Measurements from ENCODE around the gene SPSB1.
"Not testable (repeated sequence)": the region's sequence is repeated elsewhere in the genome, so short reads cannot be mapped to it uniquely, and the experiment has no call there.

The SPSB1 gene

GRCh38 chr1:9369964-9370788, 77.5 kb downstream of the SPSB1 start:
- DNase-seq, result no peak

DNA sequence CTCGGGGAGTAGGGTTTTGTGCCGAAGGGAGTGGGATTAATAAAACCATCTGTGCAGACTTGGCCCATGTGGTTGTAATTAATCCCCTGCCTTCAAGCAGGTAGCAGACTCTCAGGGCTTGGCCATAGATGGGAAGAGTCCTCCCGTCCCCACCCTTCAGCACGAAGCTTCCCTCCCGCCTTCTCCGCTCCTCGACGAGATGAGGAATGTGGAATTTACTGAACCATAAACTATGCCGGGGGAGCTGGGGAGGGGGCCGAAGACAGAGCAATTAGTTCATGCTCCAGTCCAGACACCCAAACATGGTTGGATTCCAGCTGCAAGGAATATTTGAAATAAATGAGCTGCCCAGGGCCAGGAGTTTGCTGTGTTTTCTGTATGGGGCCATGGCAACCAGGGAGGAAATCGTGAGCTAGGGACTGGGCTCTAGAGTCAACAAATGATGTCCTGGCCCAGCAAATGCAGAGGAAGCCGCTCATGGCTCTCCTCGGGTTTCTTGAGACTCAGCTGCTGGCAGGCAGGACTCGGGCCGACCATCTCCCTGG, 78.8 kb downstream of the SPSB1 start:
- no peak for DNase-seq

- no peak for DNase-seq
These were observed 79.3 kb downstream of the SPSB1 start for GRCh38 chr1:9371951-9372350.

- no peak for DNase-seq
These were observed 80.9 kb downstream of the SPSB1 start for GRCh38 chr1:9373619-9374018.

GRCh38 chr1:9374748-9375341, 82.2 kb downstream of the SPSB1 start:
- DNase-seq, result no peak

DNA sequence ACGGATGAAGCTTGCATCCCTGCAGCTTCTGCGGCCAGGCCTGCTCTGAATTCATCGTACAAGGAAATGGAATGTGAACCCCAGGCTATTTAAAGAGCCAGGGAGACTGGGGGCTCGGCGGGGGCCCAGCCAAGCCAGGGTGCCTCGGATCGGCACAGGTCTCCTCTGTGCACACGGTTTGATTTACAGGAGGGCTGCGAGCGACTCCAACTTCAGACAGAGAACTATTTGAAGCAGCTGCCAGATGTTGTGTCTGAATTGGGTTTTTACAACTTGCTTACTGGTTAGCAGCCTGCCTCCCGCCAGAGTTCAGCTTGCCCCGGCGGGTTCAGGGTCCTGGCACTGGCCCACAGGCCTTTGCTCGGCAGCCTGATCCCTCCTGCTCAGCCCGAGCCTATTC, 83.2 kb downstream of the SPSB1 start:
- DNase-seq, result no peak

DNA sequence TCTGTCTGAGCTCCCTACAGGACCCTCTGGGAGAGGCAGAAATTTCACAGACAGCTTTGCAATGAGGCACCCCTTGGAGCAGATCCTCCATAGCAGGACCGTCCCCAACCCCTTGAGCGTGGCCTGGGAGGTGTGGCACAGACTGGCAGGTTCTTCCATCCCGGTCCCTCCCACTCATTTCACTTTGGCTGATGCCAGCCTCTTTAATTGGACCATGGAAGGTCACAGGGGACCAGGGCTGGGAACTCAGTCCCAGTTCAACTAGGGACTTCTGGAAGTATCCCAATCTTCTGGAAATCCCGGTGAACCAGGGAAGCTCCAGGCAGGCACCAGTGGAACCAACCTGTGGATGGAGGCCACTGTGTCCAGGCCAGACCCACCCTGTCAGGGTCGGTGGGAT, 83.7 kb downstream of the SPSB1 start:
- DNase-seq, result no peak

DNA sequence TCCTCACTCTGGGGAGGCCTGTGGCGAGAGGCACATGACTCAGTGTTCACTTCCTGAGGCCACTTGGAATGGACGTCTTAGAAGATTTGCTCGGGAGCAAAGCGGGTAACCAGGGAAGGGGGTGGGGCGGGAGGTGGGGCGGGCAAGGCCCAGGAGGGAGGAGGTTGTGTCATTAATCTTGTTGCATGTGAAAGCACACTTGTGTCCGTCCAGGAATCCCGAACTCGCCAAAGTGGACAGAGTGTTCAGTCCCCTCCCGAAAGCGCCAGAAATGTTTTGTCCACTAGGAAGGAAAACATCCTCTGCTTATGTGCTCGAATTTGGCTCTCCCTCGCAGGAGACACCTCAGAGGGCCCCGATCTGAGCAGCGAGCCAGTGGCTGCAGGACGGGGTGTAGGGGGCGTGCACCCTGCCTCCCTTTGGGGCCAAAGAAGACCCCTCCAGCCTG, 84.2 kb downstream of the SPSB1 start:
- no peak for DNase-seq

DNA sequence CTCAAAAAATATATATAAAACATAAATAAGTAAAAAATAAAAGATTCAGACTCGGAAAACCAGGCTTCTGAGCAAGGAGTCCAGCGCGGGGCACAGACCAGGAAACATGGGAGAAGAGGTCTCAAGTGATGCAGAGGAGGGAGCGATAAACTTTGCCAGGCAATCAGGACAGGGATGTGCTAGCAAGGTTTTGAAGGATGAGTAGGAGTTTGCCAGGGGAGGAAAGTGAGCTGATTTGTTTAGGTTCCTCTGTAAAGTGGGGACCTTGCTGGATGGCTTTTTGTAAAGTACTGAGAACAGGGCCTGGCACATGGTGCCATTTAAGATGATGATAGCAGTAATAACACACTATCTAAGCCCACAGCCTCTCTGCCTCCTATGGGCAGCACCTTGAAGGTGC, 86.1 kb downstream of the SPSB1 start:
- DNase-seq, result no peak

- DNase-seq, result no peak
These were observed 88.0 kb downstream of the SPSB1 start for GRCh38 chr1:9380711-9381110.

GRCh38 chr1:9382643-9383491, 90.2 kb downstream of the SPSB1 start:
- no peak for DNase-seq

DNA sequence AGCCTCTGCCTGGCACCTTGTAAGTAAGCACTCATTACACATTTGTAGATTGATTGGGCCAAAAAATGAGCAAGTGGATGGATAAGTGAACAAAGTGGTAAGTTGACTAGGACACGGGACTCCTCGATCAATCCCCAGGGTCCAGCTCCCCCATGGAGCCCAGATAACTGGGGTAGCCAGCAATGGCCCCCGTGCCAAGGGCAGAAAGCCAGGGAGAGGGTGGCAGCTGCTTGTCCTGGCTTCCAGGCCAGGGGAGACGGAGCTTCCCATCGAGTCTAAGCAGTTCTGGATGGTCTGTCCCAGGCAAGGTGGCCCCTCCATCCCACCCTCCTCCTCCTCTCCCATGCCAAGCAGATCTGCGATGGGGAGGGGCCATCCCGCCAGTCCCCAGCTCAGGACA, 91.4 kb downstream of the SPSB1 start:
- no peak for DNase-seq

- DNase-seq, result no peak
These were observed 92.1 kb downstream of the SPSB1 start for GRCh38 chr1:9384751-9385245.

- DNase-seq, result not testable (repeated sequence)
These were observed 92.7 kb downstream of the SPSB1 start for GRCh38 chr1:9385392-9385791.

- no peak for DNase-seq
These were observed 93.3 kb downstream of the SPSB1 start for GRCh38 chr1:9385801-9386573.

DNA sequence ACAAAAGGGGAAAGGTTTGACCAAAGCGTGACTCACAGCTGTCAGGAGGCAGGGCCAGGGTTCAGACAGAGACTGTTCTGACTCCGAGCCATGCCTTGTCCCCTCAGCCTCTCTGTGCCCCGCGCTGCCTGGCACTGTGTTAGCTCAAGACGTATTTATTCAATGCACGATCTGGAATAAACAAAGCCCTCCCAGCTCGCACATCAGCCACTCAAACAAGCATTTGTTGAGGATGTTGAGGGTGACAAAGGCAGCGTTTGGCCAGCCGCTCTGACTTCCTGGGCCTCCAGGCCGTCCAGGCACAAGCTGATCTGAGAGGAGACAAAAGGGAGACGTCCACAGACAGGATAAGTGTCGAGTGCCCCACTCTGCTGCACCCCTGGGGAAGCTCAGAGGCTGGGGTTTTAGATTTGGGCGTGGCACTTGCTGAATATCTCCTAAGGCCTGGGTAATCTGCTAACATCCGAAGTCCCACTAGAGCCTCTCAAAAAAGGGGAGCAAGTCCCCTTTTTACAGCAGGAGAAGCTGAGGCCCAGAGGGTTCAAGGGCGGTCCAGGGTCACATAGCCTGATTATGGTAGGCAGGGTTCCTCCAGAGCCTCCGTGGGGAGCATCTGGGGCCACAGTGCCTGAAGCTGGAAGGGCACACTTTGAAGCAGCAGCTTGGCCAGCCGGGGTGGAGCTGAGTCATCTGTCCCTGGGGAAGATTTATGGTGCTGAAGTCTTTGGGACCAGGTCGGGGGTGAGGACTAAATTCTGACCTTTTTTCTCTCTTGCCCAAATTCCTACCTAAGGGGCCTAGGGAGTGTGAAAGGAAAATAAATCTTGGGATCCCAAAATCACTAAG, 95.9 kb downstream of the SPSB1 start:
- DNase-seq, result no peak

DNA sequence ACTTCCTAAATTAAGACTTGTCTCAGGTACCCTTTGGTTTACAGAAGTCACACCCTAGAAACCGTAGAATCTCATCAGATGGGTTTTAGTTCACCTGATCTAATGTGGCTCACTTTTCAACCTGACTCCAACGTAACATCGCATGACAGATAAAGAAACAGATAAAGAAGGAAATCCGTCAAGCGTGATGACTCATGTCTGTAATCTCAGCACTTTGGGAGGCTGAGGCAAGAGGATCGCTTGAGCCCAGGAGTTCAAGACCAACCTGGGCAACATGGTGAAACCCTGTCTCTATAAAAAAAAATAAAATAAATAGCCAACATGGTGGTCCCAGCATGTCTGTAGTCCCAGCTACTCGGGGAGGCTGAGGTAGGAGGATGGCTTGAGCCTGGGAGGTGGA, 97.3 kb downstream of the SPSB1 start:
- DNase-seq, result no peak

- no peak for DNase-seq
These were observed 98.9 kb downstream of the SPSB1 start for GRCh38 chr1:9391620-9392019.

- no peak for DNase-seq
These were observed 101.3 kb downstream of the SPSB1 start for GRCh38 chr1:9394010-9394409.

DNA sequence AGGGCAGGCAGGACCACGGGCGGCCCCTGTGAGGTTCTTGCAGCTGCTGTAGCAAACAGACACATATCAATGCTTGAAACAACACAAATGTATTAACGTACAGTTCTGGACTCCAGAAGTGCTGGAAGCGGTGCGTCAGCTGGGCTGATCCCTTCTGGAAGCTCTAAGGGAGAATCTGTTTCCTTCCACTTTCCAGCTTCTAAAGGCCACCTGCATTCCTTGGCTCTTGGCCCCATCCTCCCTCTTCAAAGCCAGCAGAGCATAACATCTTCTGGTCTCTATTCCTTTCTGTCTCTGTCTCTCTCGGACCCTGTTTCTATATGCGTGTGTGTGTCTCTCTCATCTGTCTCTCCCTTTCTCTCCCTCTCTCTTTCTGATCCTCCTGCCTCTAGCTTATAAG, 102.3 kb downstream of the SPSB1 start:
- DNase-seq, result no peak

DNA sequence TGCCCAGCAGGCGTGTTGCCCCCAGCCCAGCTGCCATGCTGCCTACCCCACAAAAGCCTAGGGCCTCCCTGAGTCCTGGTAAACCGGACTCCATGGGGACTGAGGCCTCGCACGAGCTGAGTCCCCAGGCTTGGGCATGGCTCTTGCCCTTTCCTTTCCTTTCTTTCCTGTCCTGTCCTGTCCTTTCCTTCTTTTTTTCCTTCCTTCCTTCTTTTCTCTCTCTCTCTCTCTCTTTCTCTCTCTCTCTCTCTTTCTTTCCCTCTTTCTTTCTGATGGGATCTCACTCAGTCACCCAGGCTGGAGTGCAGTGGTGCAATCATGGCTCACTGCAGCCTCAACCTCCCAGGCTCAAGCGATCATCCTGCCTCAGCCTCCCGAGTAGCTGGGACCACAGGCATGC, 104.4 kb downstream of the SPSB1 start:
- DNase-seq, result no peak
